ENCODE measurements around the gene ZNRF1. TPM values are rescaled to one million over a fixed set of nuclear protein-coding genes. Genes with fewer than 3 reads are reported as not detected.

Gene ZNRF1
- polyA plus RNA-seq, 4 donors: 5.8 to 10.1 (median 8.0) TPM

DNA sequence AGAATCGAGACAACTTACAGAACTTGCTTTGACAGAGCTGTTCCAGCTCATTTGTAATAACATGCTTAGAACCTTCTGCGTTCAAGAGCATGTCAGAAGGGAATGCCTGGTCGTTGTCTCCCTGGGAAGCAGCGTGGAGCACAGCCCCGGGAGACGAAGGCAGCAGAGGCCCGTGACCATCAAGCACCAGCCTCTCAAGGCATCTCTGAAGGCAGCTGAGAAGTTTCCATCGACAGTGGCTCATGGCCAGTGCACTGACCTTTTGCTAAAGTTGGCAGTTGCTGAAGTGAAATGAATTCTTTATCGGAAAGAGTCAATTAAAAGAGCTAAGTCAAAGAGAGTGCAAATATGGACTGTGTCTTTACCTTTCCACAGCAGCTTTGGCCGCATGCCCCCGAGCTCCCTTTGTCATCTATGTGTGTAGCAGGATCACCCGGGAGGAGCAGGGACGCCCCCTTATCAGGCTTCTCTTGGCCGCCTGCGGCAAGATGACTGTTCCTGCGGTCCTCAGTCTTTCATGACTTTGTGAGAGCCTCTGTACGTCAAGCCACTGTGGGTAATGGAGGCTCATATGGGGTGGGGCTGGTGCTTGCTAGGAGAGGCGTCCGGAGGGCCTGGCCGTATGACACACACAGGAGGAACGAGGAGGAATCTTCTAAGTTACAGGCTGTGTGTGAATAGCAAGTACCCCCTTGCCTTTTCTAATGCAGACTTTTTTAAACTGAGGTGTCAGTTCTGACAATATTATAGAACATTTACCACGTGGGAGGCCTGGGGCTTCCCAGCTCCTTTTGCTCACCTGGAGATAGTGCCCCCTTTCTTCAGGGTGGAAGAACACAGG lies 63.5 kb downstream of the ZNRF1 start:
- no peaks in the 10 kb centered on the region for H3K27me3 ChIP-seq (ENCODE audit: control insufficient read depth in 3 of 3, insufficient read depth in 3 of 3, low read length in 3 of 3)
- DNase-seq (no peak), FAIRE-seq (no peak)
- H3K27ac ChIP-seq (ENCODE audit: low read depth in 1 of 3, low read length in 2 of 3): peak overlapping the region in 1 of 3 donors; percentile 22
- H3K4me1 ChIP-seq (ENCODE audit: control insufficient read depth in 3 of 3, insufficient read depth in 2 of 3, low read depth in 1 of 3, low read length in 2 of 3): peaks cover 8 to 16% (median 9%) of the 10 kb centered on the region in 3 donors
- 77 to 86% (median 80%) methylated on average over 22 of the region's 22 CpGs for WGBS, 3 donors
- peaks cover 0 to 5% of the 10 kb centered on the region in 2 donors for H3K9me3 ChIP-seq (ENCODE audit: control insufficient read depth in 2 of 2, insufficient read depth in 1 of 2, low read depth in 1 of 2, low read length in 1 of 2)
- H3K4me3 ChIP-seq (ENCODE audit: low read depth in 1 of 3, low read length in 3 of 3): no peak overlapping the region
- no peaks in the 10 kb centered on the region for H3K36me3 ChIP-seq (ENCODE audit: control insufficient read depth in 3 of 3, insufficient read depth in 2 of 3, low read depth in 1 of 3, low read length in 3 of 3)

DNA sequence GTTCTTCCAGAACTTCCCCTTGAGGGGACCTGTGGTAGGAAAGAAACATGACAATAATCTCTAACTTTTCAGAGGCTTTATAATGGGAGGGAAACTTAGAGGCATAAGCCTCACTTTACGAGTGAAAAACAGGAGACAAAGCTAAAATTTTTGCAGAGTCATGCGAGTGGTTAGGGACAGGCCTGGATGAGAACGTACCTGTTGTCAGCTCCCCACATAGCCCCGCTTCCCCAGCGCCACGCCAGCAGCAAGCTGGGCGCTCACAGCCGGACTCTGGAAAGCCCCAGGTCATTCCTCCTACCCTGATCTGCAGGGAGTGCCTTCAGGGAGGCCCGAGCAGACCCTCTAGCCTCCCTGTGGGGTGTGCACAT lies 64.1 kb downstream of the ZNRF1 start:
- H3K9me3 ChIP-seq (ENCODE audit: control insufficient read depth in 2 of 2, insufficient read depth in 1 of 2, low read depth in 1 of 2, low read length in 1 of 2): peaks cover 0 to 5% of the 10 kb centered on the region in 2 donors
- no peak overlapping the region for H3K4me3 ChIP-seq (ENCODE audit: low read depth in 1 of 3, low read length in 3 of 3)
- DNase-seq (no peak), FAIRE-seq (no peak)
- H3K27ac ChIP-seq (ENCODE audit: low read depth in 1 of 3, low read length in 2 of 3): no peak overlapping the region
- peaks cover 7 to 16% (median 9%) of the 10 kb centered on the region in 3 donors for H3K4me1 ChIP-seq (ENCODE audit: control insufficient read depth in 3 of 3, insufficient read depth in 2 of 3, low read depth in 1 of 3, low read length in 2 of 3)
- no peaks in the 10 kb centered on the region for H3K27me3 ChIP-seq (ENCODE audit: control insufficient read depth in 3 of 3, insufficient read depth in 3 of 3, low read length in 3 of 3)
- no peaks in the 10 kb centered on the region for H3K36me3 ChIP-seq (ENCODE audit: control insufficient read depth in 3 of 3, insufficient read depth in 2 of 3, low read depth in 1 of 3, low read length in 3 of 3)
- 91 to 93% (median 92%) methylated on average over 9 of the region's 9 CpGs for WGBS, 3 donors

GRCh38 chr16:75063549-75064088 lies 64.8 kb downstream of the ZNRF1 start:
- no peak for FAIRE-seq
- Histone ChIP-seq H3K4me1 (ENCODE audit: control insufficient read depth in 3 of 3, insufficient read depth in 2 of 3, low read depth in 1 of 3, low read length in 2 of 3) (peaks cover 4 to 16% (median 8%) of the 10 kb centered on the region in 3 donors), H3K36me3 (ENCODE audit: control insufficient read depth in 3 of 3, insufficient read depth in 2 of 3, low read depth in 1 of 3, low read length in 3 of 3) (no peaks in the 10 kb centered on the region)

DNA sequence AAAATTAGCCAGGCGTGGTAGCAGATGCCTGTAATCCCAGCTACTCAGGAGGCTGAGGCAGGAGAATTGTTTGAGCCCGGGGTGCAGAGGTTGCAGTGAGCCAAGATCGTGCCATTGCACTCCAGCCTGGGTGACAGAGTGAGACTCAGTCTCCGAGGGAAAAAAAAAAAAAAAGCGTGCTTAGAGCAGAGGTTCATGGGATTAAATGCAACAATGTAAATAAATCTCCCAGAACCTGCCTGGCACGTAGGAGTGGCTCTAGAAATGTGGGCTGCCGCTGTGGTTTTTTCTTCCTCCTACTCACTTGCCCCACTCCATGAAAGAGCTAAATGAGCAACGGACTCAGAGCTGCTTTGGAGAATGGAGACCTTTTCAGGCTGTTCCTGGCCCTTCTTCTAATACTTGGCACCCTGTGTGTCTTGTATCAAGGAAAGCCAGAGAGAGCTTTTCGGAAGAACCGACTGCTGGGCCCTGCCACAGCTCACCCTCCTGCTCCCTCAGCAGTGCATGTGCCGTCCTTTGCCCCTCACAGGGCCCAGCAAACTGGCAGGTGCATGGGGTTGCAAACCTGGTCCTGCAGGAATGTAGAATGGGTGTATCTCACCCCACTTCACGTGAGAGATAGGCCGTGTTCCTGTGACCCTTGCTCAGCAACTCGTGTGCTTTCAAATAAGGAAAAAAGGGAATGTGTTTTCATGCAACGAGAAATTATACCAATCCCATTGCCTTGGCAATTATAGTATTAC lies 65.8 kb downstream of the ZNRF1 start:
- Histone ChIP-seq H3K27ac (ENCODE audit: low read depth in 1 of 3, low read length in 2 of 3) (peak overlapping the region; percentile 67 to 93 (median 93)), H3K27me3 (ENCODE audit: control insufficient read depth in 3 of 3, insufficient read depth in 3 of 3, low read length in 3 of 3) (no peaks in the 10 kb centered on the region), H3K9me3 (ENCODE audit: control insufficient read depth in 2 of 2, insufficient read depth in 1 of 2, low read depth in 1 of 2, low read length in 1 of 2) (peaks cover 0 to 5% of the 10 kb centered on the region in 2 donors), H3K36me3 (ENCODE audit: control insufficient read depth in 3 of 3, insufficient read depth in 2 of 3, low read depth in 1 of 3, low read length in 3 of 3) (no peaks in the 10 kb centered on the region), H3K4me3 (ENCODE audit: low read depth in 1 of 3, low read length in 3 of 3) (peak overlapping the region in 2 of 3 donors; percentile 1 to 5), H3K4me1 (ENCODE audit: control insufficient read depth in 3 of 3, insufficient read depth in 2 of 3, low read depth in 1 of 3, low read length in 2 of 3) (peaks cover 3 to 16% (median 5%) of the 10 kb centered on the region in 3 donors)
- FAIRE-seq (no peak), DNase-seq (peak; percentile 65 to 95)
- WGBS, 3 donors: 16 to 52% (median 29%) methylated on average over 15 of the region's 15 CpGs

More at GRCh38 chr16:75063549-75064088, 64.8 kb downstream of the ZNRF1 start:
- peak overlapping the region in 2 of 3 donors; percentile 35 to 66 for H3K27ac ChIP-seq (ENCODE audit: low read depth in 1 of 3, low read length in 2 of 3)
- WGBS, 3 donors: 89 to 93% (median 92%) methylated on average over 8 of the region's 8 CpGs
- H3K4me3 ChIP-seq (ENCODE audit: low read depth in 1 of 3, low read length in 3 of 3): no peak overlapping the region
- peaks cover 0 to 5% of the 10 kb centered on the region in 2 donors for H3K9me3 ChIP-seq (ENCODE audit: control insufficient read depth in 2 of 2, insufficient read depth in 1 of 2, low read depth in 1 of 2, low read length in 1 of 2)
- no peaks in the 10 kb centered on the region for H3K27me3 ChIP-seq (ENCODE audit: control insufficient read depth in 3 of 3, insufficient read depth in 3 of 3, low read length in 3 of 3)
- no peak for DNase-seq

- DNase-seq: peak in 1 of 2 donors; percentile 52
- Histone ChIP-seq H3K27me3 (ENCODE audit: control insufficient read depth in 3 of 3, insufficient read depth in 3 of 3, low read length in 3 of 3) (no peaks in the 10 kb centered on the region), H3K4me3 (ENCODE audit: low read depth in 1 of 3, low read length in 3 of 3) (peak overlapping the region in 1 of 3 donors; percentile 1), H3K27ac (ENCODE audit: low read depth in 1 of 3, low read length in 2 of 3) (peak overlapping the region; percentile 67 to 93 (median 93)), H3K36me3 (ENCODE audit: control insufficient read depth in 3 of 3, insufficient read depth in 2 of 3, low read depth in 1 of 3, low read length in 3 of 3) (no peaks in the 10 kb centered on the region), H3K9me3 (ENCODE audit: control insufficient read depth in 2 of 2, insufficient read depth in 1 of 2, low read depth in 1 of 2, low read length in 1 of 2) (peaks cover 0 to 5% of the 10 kb centered on the region in 2 donors), H3K4me1 (ENCODE audit: control insufficient read depth in 3 of 3, insufficient read depth in 2 of 3, low read depth in 1 of 3, low read length in 2 of 3) (peaks cover 3 to 19% (median 10%) of the 10 kb centered on the region in 3 donors)
- 9 to 52% (median 23%) methylated on average over 10 of the region's 10 CpGs for WGBS, 3 donors
- no peak for FAIRE-seq
Observed at GRCh38 chr16:75065149-75065505, 66.3 kb downstream of the ZNRF1 start.

GRCh38 chr16:75065521-75066149 lies 66.8 kb downstream of the ZNRF1 start:
- Histone ChIP-seq H3K4me1 (ENCODE audit: control insufficient read depth in 3 of 3, insufficient read depth in 2 of 3, low read depth in 1 of 3, low read length in 2 of 3) (peaks cover 3 to 21% (median 15%) of the 10 kb centered on the region in 3 donors), H3K9me3 (ENCODE audit: control insufficient read depth in 2 of 2, insufficient read depth in 1 of 2, low read depth in 1 of 2, low read length in 1 of 2) (peaks cover 0 to 5% of the 10 kb centered on the region in 2 donors), H3K27ac (ENCODE audit: low read depth in 1 of 3, low read length in 2 of 3) (peak overlapping the region; percentile 67 to 93 (median 93)), H3K36me3 (ENCODE audit: control insufficient read depth in 3 of 3, insufficient read depth in 2 of 3, low read depth in 1 of 3, low read length in 3 of 3) (no peaks in the 10 kb centered on the region), H3K4me3 (ENCODE audit: low read depth in 1 of 3, low read length in 3 of 3) (no peak overlapping the region), H3K27me3 (ENCODE audit: control insufficient read depth in 3 of 3, insufficient read depth in 3 of 3, low read length in 3 of 3) (no peaks in the 10 kb centered on the region)
- 27 to 59% (median 36%) methylated on average over 7 of the region's 7 CpGs for WGBS, 3 donors
- peak; percentile 74 to 83 for DNase-seq
- no peak for FAIRE-seq

- peaks cover 3 to 21% (median 14%) of the 10 kb centered on the region in 3 donors for H3K4me1 ChIP-seq (ENCODE audit: control insufficient read depth in 3 of 3, insufficient read depth in 2 of 3, low read depth in 1 of 3, low read length in 2 of 3)
- 87 to 96% (median 88%) methylated on average over 6 of the region's 6 CpGs for WGBS, 3 donors
- no peaks in the 10 kb centered on the region for H3K36me3 ChIP-seq (ENCODE audit: control insufficient read depth in 3 of 3, insufficient read depth in 2 of 3, low read depth in 1 of 3, low read length in 3 of 3)
- no peak overlapping the region for H3K27ac ChIP-seq (ENCODE audit: low read depth in 1 of 3, low read length in 2 of 3)
- peaks cover 0 to 5% of the 10 kb centered on the region in 2 donors for H3K9me3 ChIP-seq (ENCODE audit: control insufficient read depth in 2 of 2, insufficient read depth in 1 of 2, low read depth in 1 of 2, low read length in 1 of 2)
- H3K4me3 ChIP-seq (ENCODE audit: low read depth in 1 of 3, low read length in 3 of 3): no peak overlapping the region
- DNase-seq: no peak
- FAIRE-seq: no peak
- H3K27me3 ChIP-seq (ENCODE audit: control insufficient read depth in 3 of 3, insufficient read depth in 3 of 3, low read length in 3 of 3): no peaks in the 10 kb centered on the region
Observed at GRCh38 chr16:75066861-75067447, 68.1 kb downstream of the ZNRF1 start.

Measured in small intestine (tissue), 7 donors.